GM18870 (cell line): ENCODE data around the gene CNIH1.
"Not testable (repeated sequence)": the region's sequence is repeated elsewhere in the genome, so short reads cannot be mapped to it uniquely, and the experiment has no call there.

Source experiments
- ATAC-seq: cut with Tn5 transposase; IDR thresholded peaks from one replicate; pipeline ENCODE4 v1.9.1; 2021; ENCODE audit warnings: moderate library complexity; ENCODE audit not compliant: unreplicated experiment

Gene CNIH1

GRCh38 chr14:54470701-54471100 is 29.5 kb upstream of the CNIH1 start:
- no peak for ATAC-seq

- ATAC-seq: no peak
These were observed 26.1 kb upstream of the CNIH1 start for GRCh38 chr14:54467280-54467679.

- no peak for ATAC-seq
These were observed 24.5 kb upstream of the CNIH1 start for GRCh38 chr14:54465654-54466053.

GRCh38 chr14:54462048-54462447 is 20.9 kb upstream of the CNIH1 start:
- ATAC-seq: no peak

DNA sequence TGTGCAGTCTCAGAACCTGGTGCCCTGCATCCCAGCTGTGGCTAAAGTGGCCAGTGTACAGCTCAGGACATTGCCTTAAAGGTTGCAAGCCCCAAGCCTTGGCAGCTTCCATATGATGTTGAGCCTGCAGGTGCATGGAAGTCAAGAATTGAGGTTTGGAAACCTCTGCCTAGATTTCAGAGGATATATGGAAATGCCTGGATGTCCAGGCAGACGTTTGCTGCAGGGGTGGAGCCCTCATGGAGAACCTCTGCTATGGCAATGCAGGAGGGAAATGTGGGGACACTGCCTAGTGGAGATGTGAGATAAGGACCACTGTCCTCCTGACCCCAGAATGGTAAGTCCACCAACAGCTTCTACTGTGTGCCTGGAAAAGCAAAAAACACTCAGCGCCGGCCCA is 17.9 kb upstream of the CNIH1 start:
- no peak for ATAC-seq

- ATAC-seq: not testable (repeated sequence)
These were observed 17.4 kb upstream of the CNIH1 start for GRCh38 chr14:54458536-54458935.

DNA sequence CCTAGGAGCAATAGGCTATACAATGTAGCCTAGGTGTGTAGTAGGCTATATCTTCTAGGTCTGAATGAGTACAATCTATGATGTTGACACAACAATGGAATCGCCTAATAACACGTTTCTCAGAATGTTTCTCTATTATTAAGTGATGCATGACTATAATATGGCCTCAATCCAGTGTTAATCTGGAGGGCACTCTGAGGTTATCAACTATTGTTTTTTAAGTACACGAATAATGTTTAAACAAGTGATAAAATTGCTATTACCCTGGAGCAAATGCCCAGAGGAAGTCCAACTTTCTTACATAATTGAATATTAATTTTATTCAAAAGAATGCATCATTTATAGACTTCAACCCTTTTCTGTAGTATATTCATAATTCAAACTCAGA is 16.4 kb upstream of the CNIH1 start:
- ATAC-seq: no peak

DNA sequence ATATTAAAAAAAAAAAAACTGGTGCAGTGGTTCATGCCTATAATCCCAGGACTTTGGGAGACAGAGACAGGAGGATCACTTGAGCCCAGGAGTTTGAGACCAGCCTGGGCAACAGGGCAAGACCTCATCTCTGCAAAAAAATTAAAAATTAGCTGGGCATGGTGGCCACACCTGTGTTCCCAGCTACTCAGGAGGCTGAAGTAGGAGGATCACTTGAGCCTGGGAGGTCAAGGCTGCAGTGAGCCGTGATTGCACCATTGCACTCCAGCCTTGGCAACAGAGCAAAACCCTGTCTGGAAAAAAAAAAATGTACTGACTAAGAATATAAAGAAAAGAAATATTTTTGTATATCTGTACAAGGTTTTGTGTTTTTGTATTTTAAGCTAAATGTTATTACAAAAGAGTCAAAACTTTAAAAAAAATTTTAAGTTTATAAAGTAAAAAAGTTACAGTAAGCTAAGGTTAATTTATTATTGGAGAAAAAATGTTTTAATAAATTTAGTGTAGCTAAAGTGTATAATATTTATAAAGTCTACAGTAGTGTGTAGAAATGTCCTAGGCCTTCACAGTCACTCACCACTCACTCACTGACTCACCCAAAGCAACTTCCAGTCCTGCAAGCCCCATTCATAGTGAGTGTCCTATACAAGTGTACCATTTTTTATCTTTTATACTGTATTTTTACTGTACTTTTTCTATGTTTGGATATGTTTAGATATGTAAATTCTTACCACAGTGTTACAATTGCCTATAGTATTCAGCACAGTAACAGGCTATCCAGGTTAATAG is 15.8 kb upstream of the CNIH1 start:
- ATAC-seq: not testable (repeated sequence)

GRCh38 chr14:54455363-54455762 is 14.2 kb upstream of the CNIH1 start:
- no peak for ATAC-seq

GRCh38 chr14:54453990-54454389 is 12.8 kb upstream of the CNIH1 start:
- ATAC-seq: not testable (repeated sequence)

DNA sequence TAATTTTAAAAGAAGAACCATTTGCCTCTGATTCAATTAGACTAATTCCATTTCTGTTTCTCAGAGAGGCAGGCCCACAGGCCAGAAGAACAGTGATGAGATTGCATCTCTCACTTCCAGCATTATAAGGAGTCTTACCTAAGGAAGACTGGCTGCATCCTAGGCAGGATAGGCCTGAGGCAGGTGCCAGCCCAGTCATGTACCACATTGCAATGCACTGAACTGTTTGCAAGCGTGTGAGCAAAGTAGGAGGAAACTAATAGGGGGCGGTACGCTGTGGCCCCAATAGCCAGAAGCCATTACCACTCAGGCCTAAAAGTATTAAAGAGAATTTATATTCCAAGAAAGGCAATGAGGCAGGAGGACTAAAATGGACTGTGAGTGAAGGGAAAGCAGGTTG is 12.1 kb upstream of the CNIH1 start:
- ATAC-seq: no peak

GRCh38 chr14:54451961-54452360 is 10.8 kb upstream of the CNIH1 start:
- no peak for ATAC-seq

DNA sequence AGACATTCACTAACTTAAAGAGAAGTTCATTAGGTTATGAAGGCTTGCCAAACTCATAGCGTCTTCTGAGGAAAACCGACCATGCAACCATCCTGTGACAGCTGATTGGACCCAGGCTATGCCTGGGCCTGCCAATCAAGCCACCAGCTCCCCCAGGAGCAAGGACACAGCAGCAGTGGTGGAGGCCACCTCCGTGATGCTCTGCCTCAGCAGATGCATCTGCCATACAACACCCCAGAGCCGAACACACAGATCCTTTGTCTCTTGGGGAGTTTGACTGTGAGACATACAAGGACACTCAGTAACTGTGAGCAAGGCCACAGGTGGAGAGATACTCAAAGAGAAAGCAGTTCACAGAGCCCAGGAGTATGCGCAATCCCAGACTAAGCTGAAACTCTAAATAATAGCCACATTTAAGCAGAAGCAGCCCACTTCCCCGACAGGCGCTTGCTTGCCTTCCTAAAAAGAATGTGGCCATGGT is 10.0 kb upstream of the CNIH1 start:
- no peak for ATAC-seq

DNA sequence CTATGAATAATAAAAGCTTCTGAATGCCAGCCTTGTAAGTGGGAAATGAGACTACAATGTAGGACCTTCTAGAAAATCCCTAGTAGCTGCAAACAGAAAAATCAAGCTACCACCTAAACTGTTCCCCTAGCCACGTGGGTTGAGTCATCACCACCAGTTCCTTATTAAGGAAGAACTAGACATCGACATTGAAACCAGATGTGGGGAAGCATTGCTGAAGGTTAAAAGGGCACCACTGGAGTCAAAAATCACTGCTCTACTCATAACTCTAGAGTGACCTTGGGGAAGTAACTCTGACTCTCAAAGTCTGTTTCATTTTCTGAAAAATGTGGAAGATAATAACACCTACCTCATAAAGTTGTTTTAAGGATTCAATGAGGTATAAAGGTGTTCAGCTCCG is 9.4 kb upstream of the CNIH1 start:
- ATAC-seq: no peak

GRCh38 chr14:54447231-54447692 is 6.1 kb upstream of the CNIH1 start:
- ATAC-seq: no peak

DNA sequence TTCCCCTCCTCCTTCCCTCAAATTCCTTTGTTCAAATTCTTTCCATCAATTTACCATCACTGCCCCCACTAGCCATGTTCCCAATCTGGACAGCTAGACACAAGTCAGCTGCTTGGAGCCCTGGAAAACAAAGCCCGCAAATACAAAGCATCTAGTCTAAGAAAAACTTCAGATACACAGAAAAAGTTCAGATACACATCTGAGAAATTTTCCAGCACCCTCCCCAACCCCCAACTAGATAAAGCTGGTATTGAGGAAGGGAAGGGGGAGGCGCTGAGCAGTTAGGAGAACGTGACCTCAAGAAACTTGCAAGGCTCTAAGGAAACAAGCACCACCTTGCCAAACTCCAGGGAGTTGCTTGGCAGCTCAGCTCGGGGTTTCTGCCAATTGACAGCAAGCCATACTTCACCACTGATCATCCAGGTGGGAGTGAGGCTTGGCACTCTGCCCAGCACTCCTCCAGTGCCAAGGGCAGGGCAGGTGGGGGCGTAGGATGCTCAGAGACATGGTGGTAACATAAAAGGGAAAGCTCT is 5.1 kb upstream of the CNIH1 start:
- ATAC-seq: no peak

- no peak for ATAC-seq
These were observed 3.5 kb upstream of the CNIH1 start for GRCh38 chr14:54444681-54445080.

DNA sequence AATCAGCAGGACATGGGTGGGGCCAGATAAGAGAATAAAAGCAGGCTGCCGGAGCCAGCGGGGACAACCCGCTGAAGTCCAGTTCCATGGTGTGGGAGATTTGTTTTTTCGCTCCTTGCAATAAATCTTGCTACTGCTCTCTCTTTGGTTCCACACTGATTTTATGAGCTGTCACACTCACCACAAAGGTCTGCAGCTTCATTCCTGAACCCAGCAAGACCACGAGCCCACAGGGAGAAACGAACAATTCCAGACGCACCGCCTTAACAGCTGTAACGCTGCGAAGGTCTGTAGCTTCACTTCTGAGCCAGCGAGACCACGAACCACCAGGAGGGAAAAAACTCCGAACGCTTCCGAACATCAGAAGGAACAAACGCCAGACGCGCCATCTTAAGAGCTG is 2.8 kb upstream of the CNIH1 start:
- no peak for ATAC-seq

GRCh38 chr14:54442961-54443360 is 1.8 kb upstream of the CNIH1 start:
- not testable (repeated sequence) for ATAC-seq

DNA sequence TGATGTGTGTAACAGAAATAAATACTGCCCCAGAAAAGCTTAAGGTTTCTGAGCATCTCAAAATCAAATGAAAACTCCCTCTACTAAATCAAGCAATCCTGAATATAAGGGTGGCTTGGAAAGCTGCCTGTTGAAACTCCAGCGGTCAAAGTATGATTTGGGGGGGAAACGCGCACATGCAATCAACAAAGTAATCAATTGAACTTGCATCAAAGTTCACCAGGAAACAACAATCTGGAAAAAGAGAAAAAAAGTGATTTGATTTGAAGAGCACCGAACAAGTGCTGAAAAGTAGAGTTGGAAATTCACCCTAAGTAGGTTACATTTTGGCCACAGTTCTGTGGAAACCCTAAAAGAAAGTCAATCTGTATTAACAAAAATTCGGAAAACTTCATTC is 700 bp downstream of the CNIH1 start:
- ATAC-seq: no peak

GRCh38 chr14:54440037-54440436 is 1.1 kb downstream of the CNIH1 start:
- ATAC-seq: no peak

- no peak for ATAC-seq
These were observed 2.5 kb downstream of the CNIH1 start for GRCh38 chr14:54438703-54439102.

DNA sequence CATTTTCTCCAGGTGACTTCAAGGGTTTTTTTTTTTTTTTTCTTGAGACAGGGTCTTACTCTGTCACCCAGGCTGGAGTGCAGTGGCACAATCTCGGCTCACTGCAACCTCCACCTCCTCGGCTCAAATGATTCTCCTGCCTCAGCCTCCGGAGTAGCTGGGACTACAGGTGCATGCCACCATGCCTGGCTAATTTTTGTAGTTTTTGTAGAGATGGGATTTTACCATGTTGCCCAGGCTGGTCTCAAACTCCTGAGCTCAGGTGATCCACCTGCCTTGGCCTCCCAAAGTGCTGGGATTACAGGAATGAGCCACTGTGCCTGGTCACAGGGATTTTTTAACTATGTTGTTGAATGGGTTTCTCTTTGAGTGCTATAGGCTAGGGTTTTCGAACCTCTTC is 3.2 kb downstream of the CNIH1 start:
- ATAC-seq: not testable (repeated sequence)
